ENCODE data around the gene XYLT1. TPM values are rescaled to one million over a fixed set of nuclear protein-coding genes. Genes with fewer than 3 reads are reported as not detected.

The XYLT1 gene
- total RNA-seq, 1 experiment from 2014 or later, result 8.3 TPM

GRCh38 chr16:17397499-17397891 is 73.3 kb downstream of the XYLT1 start:
- peak; percentile 77 for DNase-seq (ENCODE audit: low spot score)

- DNase-seq (ENCODE audit: low spot score), result peak; percentile 67
These were observed 73.8 kb downstream of the XYLT1 start for GRCh38 chr16:17396762-17397498.

- no peak for DNase-seq (ENCODE audit: low spot score)
These were observed 74.8 kb downstream of the XYLT1 start for GRCh38 chr16:17395849-17396480.

- no peak for DNase-seq (ENCODE audit: low spot score)
These were observed 77.7 kb downstream of the XYLT1 start for GRCh38 chr16:17392857-17393692.

- DNase-seq (ENCODE audit: low spot score), result no peak
These were observed 78.5 kb downstream of the XYLT1 start for GRCh38 chr16:17392127-17392856.

DNA sequence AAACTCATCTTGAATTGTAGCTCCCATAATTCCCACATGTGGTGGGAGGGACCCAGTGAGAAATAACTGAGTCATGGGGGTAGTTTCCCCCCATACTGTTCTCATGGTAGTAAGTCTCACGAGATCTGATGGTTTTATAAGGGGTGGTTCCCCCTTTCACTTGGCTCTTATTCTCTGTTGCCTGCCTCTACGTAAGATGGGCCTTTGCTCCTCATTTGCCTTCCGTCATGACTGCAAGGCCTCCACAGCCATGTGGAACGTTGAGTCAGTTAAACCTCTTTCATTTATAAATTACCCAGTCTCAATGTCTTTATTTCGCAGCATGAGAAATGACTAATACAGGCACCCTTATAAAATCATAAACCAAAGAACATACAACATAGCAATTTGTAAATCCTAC is 79.0 kb downstream of the XYLT1 start:
- DNase-seq (ENCODE audit: low spot score), result no peak

DNA sequence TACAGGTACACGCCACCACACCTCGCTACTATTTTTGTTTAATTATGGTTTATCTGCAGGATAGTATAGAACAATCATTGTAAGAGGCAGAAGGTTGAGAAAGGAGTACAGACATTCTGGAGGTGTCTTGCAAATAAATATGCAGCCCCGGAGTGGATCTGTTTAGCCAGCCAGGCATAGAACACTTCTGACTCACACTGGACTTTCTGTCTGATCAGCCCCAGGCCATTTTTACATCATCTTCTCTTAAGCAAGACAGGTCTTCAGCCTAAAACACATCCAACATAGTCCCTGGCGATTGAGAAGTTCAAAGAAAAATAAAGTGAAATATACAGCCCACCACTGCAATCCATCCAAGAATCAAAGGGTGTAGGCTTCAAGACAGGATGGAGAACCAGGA is 81.4 kb downstream of the XYLT1 start:
- DNase-seq (ENCODE audit: low spot score), result no peak

- DNase-seq (ENCODE audit: low spot score), result no peak
These were observed 83.5 kb downstream of the XYLT1 start for GRCh38 chr16:17387256-17387655.

DNA sequence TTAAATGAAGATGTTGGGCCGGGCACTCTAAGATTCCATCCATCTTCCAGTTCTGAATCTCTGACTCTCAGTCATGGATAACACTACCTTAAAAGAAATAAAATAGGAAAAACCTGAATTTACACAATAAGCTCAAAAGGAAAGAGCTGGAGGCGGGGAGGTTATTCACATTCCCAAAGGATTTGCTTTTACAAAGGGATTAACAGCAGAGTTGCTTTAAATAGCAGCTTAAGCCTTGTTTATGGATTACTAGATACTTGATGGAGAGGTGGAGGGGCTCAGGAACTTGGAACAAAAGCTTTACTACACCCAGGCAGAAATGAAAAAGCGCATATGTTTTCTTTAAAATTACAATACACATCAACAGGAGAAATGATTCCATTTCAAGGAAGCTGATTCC is 84.5 kb downstream of the XYLT1 start:
- DNase-seq (ENCODE audit: low spot score), result no peak

GRCh38 chr16:17384471-17384870 is 86.3 kb downstream of the XYLT1 start:
- DNase-seq (ENCODE audit: low spot score), result no peak

GRCh38 chr16:17382949-17383863 is 87.6 kb downstream of the XYLT1 start:
- DNase-seq (ENCODE audit: low spot score), result peak; percentile 62

- DNase-seq (ENCODE audit: low spot score), result no peak
These were observed 88.2 kb downstream of the XYLT1 start for GRCh38 chr16:17382514-17382913.

- DNase-seq (ENCODE audit: low spot score), result no peak
These were observed 89.0 kb downstream of the XYLT1 start for GRCh38 chr16:17381784-17382183.

GRCh38 chr16:17380613-17381012 is 90.1 kb downstream of the XYLT1 start:
- DNase-seq (ENCODE audit: low spot score), result peak; percentile 74

DNA sequence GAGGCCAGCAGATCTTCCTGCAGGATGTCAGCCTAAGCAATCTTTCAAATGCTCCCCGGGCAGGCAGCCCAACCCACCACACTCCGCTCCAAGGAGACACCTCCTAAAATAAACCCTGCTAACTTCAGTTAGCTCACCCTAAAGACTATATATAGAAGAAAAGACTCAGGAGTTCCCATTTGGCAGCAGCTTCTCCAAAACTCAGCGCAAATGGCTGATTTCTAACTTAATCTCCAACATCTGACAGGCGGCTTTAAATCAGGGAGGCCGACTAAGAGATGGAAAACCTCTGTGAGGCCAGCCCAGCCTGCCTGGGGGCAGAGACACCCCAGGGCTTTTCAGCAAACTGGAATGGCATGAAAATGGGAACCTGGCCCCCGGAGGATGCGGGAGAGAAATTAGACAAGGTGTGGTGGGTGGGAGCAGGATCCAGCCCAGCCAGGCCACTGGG is 91.6 kb downstream of the XYLT1 start:
- peak; percentile 38 for DNase-seq (ENCODE audit: low spot score)

GRCh38 chr16:17377360-17378324 is 93.1 kb downstream of the XYLT1 start:
- DNase-seq (ENCODE audit: low spot score), result no peak

GRCh38 chr16:17375461-17376304 is 95.1 kb downstream of the XYLT1 start:
- DNase-seq (ENCODE audit: low spot score), result peak; percentile 24

DNA sequence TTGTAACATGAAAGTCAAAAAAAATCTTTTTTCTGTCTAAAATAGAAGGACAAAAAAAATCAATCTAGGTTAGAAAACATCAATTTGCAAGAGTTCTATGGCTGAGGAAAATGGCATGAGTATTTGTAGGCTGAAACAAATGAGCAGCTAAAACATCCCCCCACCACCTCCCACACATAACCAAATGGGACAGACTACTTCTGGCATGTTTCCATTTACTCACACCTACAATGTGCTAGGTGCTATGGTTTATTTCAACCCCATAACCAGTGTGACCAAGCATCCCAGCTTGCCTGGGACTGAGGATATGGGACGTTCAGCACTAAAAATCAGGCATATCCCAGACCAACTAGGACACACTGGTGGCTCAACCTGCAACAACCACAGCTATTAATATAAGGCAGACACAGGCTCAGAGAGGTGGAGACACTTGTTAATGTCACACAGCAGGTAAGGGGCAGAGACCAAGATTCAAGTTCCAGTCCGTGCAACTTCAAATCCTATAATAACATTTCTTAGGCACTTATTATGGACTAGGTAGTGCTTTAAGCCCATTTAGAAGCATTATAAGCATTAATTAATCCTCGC is 96.0 kb downstream of the XYLT1 start:
- DNase-seq (ENCODE audit: low spot score), result no peak

All from H4 (cell line).